Right lobe of liver (tissue), 4 donors: ENCODE data around the gene CAMK4.

Source experiments
- CTCF ChIP-seq, 4 donors: fragments of 200-600 bp in 3 of 4; fragments of 450-650 bp in 1 of 4; IDR thresholded peaks; one replicate each; pipeline versions ENCODE4 v1.5.1 to v1.8.0; 2016 to 2022; ENCODE audit warnings: antibody characterized with exemption in 4 of 4, mild to moderate bottlenecking in 2 of 4
- POLR2A ChIP-seq: fragments of 450-650 bp; IDR thresholded peaks from one replicate; pipeline ENCODE4 v1.6.1; 2017; ENCODE audit warnings: antibody characterized with exemption, mild to moderate bottlenecking
- donor health status: DM: no; HTN: no; CAD: no.
- donor health status: DM: no; HTN: no; CAD: no.
- donor health status: DM: no; HTN: yes; CAD: no.

GRCh38 chr5:111511174-111511830 is 287.1 kb downstream of the CAMK4 start:
- TF ChIP-seq CTCF (IDR thresholded peaks at IDR 0.05) (no peak), POLR2A (no peak)
